SIG-M5 treated with dmso at 0.1 percent for 504 hours (cell line): Measurements from ENCODE around the gene MIF4GD.

ENCODE experiments used
- DNase-seq: peaks from one replicate; lab custom pipeline; 2025; ENCODE audit not compliant: unreplicated experiment; lab: John Stamatoyannopoulos, UW

The MIF4GD gene

DNA sequence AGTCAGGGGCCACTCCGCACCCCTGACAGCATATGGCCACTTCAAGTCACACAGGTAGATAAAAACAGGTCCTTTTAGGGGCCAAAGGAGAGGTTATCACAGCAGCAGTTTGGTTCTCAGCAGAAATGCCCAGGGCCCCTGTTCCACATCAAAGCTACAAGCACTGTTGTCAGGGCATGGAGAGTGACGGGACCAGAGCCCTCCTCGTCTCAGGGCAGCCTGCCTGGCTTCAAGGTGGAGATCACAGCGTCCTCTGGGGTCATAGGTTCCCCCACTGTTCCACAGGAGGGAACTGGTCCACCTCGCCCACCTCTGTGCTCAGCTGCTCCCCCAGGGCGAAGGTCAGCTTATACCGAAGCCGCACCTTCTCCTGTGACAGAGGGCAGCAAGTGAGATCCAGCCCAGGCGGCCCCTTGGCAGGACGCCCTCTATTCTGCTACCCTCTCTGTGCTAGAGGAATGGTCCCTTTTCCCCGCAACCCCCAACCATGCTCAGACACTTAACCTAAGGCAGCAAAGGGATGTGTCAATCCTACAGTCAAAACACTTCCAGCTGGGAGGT is 32.9 kb downstream of the MIF4GD start:
- DNase-seq: no peak

- DNase-seq: no peak
Observed at GRCh38 chr17:75237100-75238014, 33.7 kb downstream of the MIF4GD start.

DNA sequence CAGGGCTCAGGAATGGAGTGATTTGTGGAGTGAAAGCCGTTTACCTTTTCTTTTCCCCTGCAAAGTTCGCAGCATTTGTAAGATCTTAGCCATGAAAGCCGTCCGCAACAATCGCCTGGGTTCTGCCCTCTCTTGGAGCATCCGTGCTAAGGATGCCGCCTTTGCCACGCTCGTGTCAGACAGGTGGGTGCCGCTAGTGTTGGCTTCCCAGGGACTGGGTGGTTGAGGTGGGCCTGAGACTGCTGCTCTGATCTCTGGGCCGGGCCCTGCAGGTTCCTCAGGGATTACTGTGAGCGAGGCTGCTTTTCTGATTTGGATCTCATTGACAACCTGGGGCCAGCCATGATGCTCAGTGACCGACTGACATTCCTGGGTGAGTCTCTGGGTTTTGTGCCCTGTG is 38.2 kb downstream of the MIF4GD start:
- no peak for DNase-seq

DNA sequence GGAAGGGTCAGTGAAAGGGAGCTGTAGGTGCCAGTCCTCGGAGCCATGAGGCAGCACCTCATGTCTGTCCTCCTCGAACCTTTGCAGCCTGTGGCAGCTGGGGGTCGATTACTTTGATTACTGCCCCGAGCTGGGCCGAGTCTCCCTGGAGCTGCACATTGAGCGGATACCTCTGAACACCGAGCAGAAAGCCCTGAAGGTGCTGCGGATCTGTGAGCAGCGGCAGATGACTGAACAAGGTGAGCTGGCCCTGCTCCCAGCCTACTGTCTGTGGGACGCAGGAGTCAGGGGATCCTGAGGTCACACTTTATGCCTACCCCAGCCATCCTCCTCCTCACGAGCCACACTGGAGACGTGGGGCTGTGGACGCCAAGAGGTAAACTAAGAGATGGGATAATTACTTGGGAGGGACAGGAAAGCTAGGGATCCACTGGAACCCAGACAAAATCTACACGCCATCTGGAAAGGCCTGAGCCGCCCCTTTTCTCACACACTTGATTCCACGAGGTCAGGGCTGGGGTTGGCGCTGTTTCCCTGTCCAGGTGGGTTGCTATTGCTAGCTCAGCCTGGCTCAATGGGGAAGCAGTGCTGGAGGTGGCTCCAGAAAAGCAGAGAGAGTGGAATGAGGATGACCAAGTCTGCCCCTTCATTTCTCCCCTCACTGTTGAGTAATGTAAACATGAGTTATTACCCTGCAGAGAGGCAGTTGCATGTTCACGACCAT is 39.1 kb downstream of the MIF4GD start:
- no peak for DNase-seq

- DNase-seq: no peak
Observed at GRCh38 chr17:75231071-75231470, 40.0 kb downstream of the MIF4GD start.

GRCh38 chr17:75228847-75229246 is 42.2 kb downstream of the MIF4GD start:
- peak; percentile 73 for DNase-seq

- peak; percentile 96 for DNase-seq
Observed at GRCh38 chr17:75228305-75228704, 42.7 kb downstream of the MIF4GD start.

DNA sequence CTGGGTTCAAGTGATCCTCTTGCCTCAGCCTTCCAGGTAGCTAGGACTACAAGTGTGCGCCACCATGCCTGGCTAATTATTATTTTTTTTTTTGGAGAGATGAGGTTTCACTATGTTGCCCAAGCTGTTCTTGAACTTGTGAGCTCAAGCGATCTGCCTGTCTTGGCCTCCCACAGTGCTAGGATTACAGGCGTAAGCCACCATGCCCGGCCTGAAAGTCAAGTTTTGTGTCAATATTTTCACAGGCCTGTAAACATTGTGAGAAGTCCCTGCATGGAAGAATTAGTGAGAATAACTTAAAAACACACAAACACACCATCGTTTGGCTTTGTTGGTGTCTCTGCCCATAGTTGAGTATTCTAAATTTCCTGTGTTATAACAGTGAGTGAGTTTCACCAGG is 43.3 kb downstream of the MIF4GD start:
- DNase-seq: no peak

DNA sequence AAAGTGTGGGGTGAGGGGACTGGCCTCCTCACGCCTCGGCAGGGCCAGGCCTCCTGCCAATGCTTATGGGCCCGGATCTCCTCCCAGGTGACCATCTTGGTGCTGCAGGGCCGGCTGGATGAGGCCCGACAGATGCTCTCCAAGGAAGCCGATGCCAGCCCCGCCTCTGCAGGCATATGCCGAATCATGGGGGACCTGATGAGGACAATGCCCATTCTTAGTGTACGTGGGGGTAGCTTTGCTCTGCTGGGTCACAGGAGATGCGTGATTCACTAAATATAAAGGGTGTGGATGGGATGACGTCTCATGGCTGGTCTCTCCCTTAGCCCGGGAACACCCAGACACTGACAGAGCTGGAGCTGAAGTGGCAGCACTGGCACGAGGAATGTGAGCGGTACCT is 46.0 kb downstream of the MIF4GD start:
- DNase-seq: no peak

- no peak for DNase-seq
Observed at GRCh38 chr17:75219815-75220214, 51.2 kb downstream of the MIF4GD start.

DNA sequence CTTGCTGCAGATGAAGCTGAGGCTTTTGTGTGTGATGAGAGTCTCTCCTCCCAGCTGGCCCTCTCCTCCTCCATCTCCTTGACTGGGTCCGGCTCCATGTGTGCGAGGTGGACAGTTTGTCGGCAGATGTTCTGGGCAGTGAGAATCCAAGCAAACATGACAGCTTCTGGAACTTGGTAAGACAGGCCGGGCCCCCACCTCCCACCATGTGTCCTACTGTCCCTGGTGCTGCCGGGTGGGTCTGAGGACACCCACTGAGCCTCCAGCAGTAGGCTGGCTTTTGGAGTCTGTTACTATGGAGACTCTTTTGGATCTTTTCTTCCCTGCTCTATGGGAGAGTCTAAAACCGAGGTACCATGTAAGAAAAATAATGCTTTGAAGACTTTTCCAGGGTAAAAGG is 52.9 kb downstream of the MIF4GD start:
- DNase-seq: no peak
